Measurements from ENCODE around the gene YAP1. TPM values are rescaled to one million over a fixed set of nuclear protein-coding genes. Genes with fewer than 3 reads are reported as not detected.

The YAP1 gene
- total RNA-seq, 2 donors from 2014 or later = 26.0 to 38.9 TPM

DNA sequence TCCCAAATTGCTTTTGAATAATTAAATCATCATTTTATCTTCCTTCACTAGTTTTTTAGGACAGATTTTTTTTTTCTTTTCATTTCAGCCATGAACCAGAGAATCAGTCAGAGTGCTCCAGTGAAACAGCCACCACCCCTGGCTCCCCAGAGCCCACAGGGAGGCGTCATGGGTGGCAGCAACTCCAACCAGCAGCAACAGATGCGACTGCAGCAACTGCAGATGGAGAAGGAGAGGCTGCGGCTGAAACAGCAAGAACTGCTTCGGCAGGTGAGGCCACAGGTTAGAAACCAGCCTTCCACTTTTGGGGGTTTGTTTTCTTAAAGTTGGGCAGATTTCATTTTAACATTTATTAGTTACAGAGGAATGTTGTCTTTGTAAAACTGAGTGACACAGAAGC lies 95.6 kb downstream of the YAP1 start:
- no peaks in the 10 kb centered on the region for H3K9me3 ChIP-seq
- no peaks in the 10 kb centered on the region for H3K36me3 ChIP-seq (replicated peaks in 1 of 2; ENCODE audit: insufficient read depth in 1 of 2, low read depth in 2 of 2)
- no peak for TF ChIP-seq POLR2A (IDR thresholded peaks at IDR 0.05)
- TF ChIP-seq, protein P1, sequence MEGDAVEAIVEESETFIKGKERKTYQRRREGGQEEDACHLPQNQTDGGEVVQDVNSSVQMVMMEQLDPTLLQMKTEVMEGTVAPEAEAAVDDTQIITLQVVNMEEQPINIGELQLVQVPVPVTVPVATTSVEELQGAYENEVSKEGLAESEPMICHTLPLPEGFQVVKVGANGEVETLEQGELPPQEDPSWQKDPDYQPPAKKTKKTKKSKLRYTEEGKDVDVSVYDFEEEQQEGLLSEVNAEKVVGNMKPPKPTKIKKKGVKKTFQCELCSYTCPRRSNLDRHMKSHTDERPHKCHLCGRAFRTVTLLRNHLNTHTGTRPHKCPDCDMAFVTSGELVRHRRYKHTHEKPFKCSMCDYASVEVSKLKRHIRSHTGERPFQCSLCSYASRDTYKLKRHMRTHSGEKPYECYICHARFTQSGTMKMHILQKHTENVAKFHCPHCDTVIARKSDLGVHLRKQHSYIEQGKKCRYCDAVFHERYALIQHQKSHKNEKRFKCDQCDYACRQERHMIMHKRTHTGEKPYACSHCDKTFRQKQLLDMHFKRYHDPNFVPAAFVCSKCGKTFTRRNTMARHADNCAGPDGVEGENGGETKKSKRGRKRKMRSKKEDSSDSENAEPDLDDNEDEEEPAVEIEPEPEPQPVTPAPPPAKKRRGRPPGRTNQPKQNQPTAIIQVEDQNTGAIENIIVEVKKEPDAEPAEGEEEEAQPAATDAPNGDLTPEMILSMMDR (IDR thresholded peaks at IDR 0.05) = no peak
- intact Hi-C loops (cut with DNase I) = no loop called here
- H3K27me3 ChIP-seq = no peaks in the 10 kb centered on the region
- no peak overlapping the region for H3K4me3 ChIP-seq
- no peaks in the 10 kb centered on the region for H3K4me1 ChIP-seq
- ATAC-seq (no peak), DNase-seq (no peak)
- WGBS, 2 donors = 86 to 89% methylated on average over 4 of the region's 4 CpGs
- no peak overlapping the region for H3K27ac ChIP-seq

- TF ChIP-seq, protein P1 (IDR thresholded peaks at IDR 0.05) = no peak
- TF ChIP-seq POLR2A (IDR thresholded peaks at IDR 0.05) = no peak
- DNase-seq (no peak), ATAC-seq (no peak)
- intact Hi-C loops (cut with DNase I) = no loop called here
- H3K27me3 ChIP-seq = no peaks in the 10 kb centered on the region
- H3K4me3 ChIP-seq = no peak overlapping the region
- H3K36me3 ChIP-seq (replicated peaks in 1 of 2; ENCODE audit: insufficient read depth in 1 of 2, low read depth in 2 of 2) = peaks cover 0 to 1% of the 10 kb centered on the region in 2 donors
- no peaks in the 10 kb centered on the region for H3K9me3 ChIP-seq
- 90 to 98% methylated on average over 2 of the region's 2 CpGs for WGBS, 2 donors
- no peaks in the 10 kb centered on the region for H3K4me1 ChIP-seq
- H3K27ac ChIP-seq = no peak overlapping the region
Measured at GRCh38 chr11:102208835-102209234, 98.6 kb downstream of the YAP1 start.

- H3K27ac ChIP-seq = no peak overlapping the region
- H3K36me3 ChIP-seq (replicated peaks in 1 of 2; ENCODE audit: insufficient read depth in 1 of 2, low read depth in 2 of 2) = peaks cover 0 to 3% of the 10 kb centered on the region in 2 donors
Measured at GRCh38 chr11:102214623-102215022, 104.4 kb downstream of the YAP1 start.

GRCh38 chr11:102216433-102217075 lies 106.3 kb downstream of the YAP1 start:
- no peaks in the 10 kb centered on the region for H3K27me3 ChIP-seq
- 80 to 87% methylated on average over 2 of the region's 2 CpGs for WGBS, 2 donors
- H3K9me3 ChIP-seq = no peaks in the 10 kb centered on the region
- DNase-seq (no peak), ATAC-seq (no peak)
- H3K36me3 ChIP-seq (replicated peaks in 1 of 2; ENCODE audit: insufficient read depth in 1 of 2, low read depth in 2 of 2) = peaks cover 0 to 3% of the 10 kb centered on the region in 2 donors
- no peaks in the 10 kb centered on the region for H3K4me1 ChIP-seq
- H3K27ac ChIP-seq = no peak overlapping the region
- no peak overlapping the region for H3K4me3 ChIP-seq
- intact Hi-C loops (cut with DNase I) = no loop called here
- TF ChIP-seq POLR2A (IDR thresholded peaks at IDR 0.05) = no peak
- TF ChIP-seq, protein P1 (IDR thresholded peaks at IDR 0.05) = no peak

More at GRCh38 chr11:102214623-102215022, 104.4 kb downstream of the YAP1 start:
- no peak for DNase-seq
- no peaks in the 10 kb centered on the region for H3K4me1 ChIP-seq
- no peak for ATAC-seq
- no peaks in the 10 kb centered on the region for H3K9me3 ChIP-seq
- no peaks in the 10 kb centered on the region for H3K27me3 ChIP-seq
- TF ChIP-seq, protein P1 (IDR thresholded peaks at IDR 0.05) = no peak
- TF ChIP-seq POLR2A (IDR thresholded peaks at IDR 0.05) = no peak
- intact Hi-C loops (cut with DNase I) = no loop called here
- H3K4me3 ChIP-seq = no peak overlapping the region

Measured in body of pancreas (tissue), 4 donors.